K562 (cell line): Measurements from ENCODE around the gene SAMD11. TPM values are rescaled to one million over a fixed set of nuclear protein-coding genes. Genes with fewer than 3 reads are reported as not detected.

Experiments
- ATAC-seq: fragments of 200-7000 bp; cut with Tn5 transposase; 3 replicates; pipeline ENCODE4 v1.9.1; 2020; ENCODE audit warnings: moderate library complexity
- BruUV-seq: library from RNA; stranded (reverse); fragments of 400-500 nt; replicated peaks from 2 replicates; lab custom pipeline; 2021; lab: Mats Ljungman, UMichigan
- CTCF ChIA-PET: fragments of 300-600 bp; formaldehyde crosslinking; extraction: SDS; loops from one replicate; lab custom pipeline; 2021; ENCODE audit warnings: low intra/inter-chr PET ratio; lab: Yijun Ruan, JAX
- POLR2A ChIA-PET: fragments of 300-600, 350-650 bp; sonication (Branson Sonifier 250); formaldehyde crosslinking; extraction: SDS; loops from one replicate; lab custom pipeline; 2021; ENCODE audit warnings: antibody characterized with exemption, inconsistent platforms; lab: Yijun Ruan, JAX
- DNase-seq, 4 experiments: peaks; one replicate each; pipeline versions ENCODE4 v3.0.0 to v3.0.0-alpha.2; 2011 to 2018; ENCODE audit warnings: low spot score in 3 of 4, mixed read lengths in 3 of 4; ENCODE audit errors: extremely low read depth in 1 of 4
- FAIRE-seq: peaks from 2 replicates; lab custom pipeline; 2011; peaks lifted over from hg19 to GRCh38; lab: Jason Lieb, UNC
- H2AFZ ChIP-seq: 2 replicates; pipeline ENCODE4 v1.6.0; 2011; ENCODE audit warnings: low read depth, low read length, control low read depth, inconsistent platforms
- H3K27ac ChIP-seq: fragments of 200-600 bp; 3 replicates; pipeline ENCODE4 v1.8.0; 2011; ENCODE audit warnings: low read depth, mild to moderate bottlenecking, control low read depth, inconsistent platforms, low read length, moderate library complexity, mixed read lengths; ENCODE audit errors: extremely low read depth
- H3K27me3 ChIP-seq, 2 experiments: fragments of 300-600 bp in 1 of 2; 2 replicates in 1 of 2; 3 replicates in 1 of 2; pipeline versions ENCODE4 v1.6.0 to v1.8.0; 2011; ENCODE audit warnings: inconsistent platforms in 2 of 2, low read length in 2 of 2, mild to moderate bottlenecking in 1 of 2, mixed read lengths in 1 of 2, moderate library complexity in 1 of 2; ENCODE audit not compliant: control insufficient read depth in 2 of 2, insufficient read depth in 2 of 2
- H3K36me3 ChIP-seq: fragments of 300-600 bp; 3 replicates; pipeline ENCODE4 v1.8.0; 2011; ENCODE audit warnings: mild to moderate bottlenecking, low read length, inconsistent platforms; ENCODE audit not compliant: control insufficient read depth, insufficient read depth
- H3K4me1 ChIP-seq, 2 experiments: fragments of 200-600 bp in 1 of 2; replicated peaks in 1 of 2; 2 replicates in 1 of 2; 3 replicates in 1 of 2; pipeline versions ENCODE4 v1.5.1 to v1.8.0; 2011; ENCODE audit warnings: inconsistent platforms in 2 of 2, low read length in 2 of 2, mild to moderate bottlenecking in 1 of 2, mixed read lengths in 1 of 2, moderate library complexity in 1 of 2; ENCODE audit not compliant: control insufficient read depth in 2 of 2, insufficient read depth in 2 of 2
- H3K4me2 ChIP-seq: 2 replicates; pipeline ENCODE4 v1.6.1; 2011; ENCODE audit warnings: low read length, control low read depth, inconsistent platforms, mixed read lengths; ENCODE audit not compliant: insufficient read depth
- H3K4me3 ChIP-seq: fragments of 200-600 bp; sonication (generic), shearing (Covaris generic); 2 replicates; pipeline ENCODE4 v1.5.1; 2016; ENCODE audit warnings: control low read depth, inconsistent platforms
- H3K79me2 ChIP-seq: fragments of 200-600 bp; 3 replicates; pipeline ENCODE4 v1.8.0; 2011; ENCODE audit warnings: low read length, inconsistent platforms; ENCODE audit not compliant: control insufficient read depth, insufficient read depth
- H3K9ac ChIP-seq, 2 experiments: 2 replicates each; pipeline versions ENCODE4 v1.6.0 to v1.6.1; 2011; ENCODE audit warnings: low read depth in 2 of 2, low read length in 2 of 2, control low read depth in 1 of 2, inconsistent platforms in 1 of 2, mild to moderate bottlenecking in 1 of 2, mixed read lengths in 1 of 2; ENCODE audit not compliant: insufficient read depth in 1 of 2
- H3K9me1 ChIP-seq: one replicate; pipeline ENCODE4 v1.6.0; 2011; ENCODE audit warnings: inconsistent platforms, mild to moderate bottlenecking, low read length, moderate library complexity; ENCODE audit not compliant: control insufficient read depth, insufficient read depth
- H3K9me3 ChIP-seq: replicated peaks from 2 replicates; pipeline ENCODE4 v1.5.1; 2011; ENCODE audit warnings: low read depth, low read length, inconsistent platforms; ENCODE audit not compliant: control insufficient read depth, insufficient read depth
- H4K20me1 ChIP-seq: replicated peaks from 2 replicates; pipeline ENCODE4 v1.6.1; 2011; ENCODE audit warnings: low read length, inconsistent platforms, mixed read lengths; ENCODE audit not compliant: control insufficient read depth, insufficient read depth
- E4F1 ChIP-seq: fragments of 250-450 bp; sonication (Bioruptor Pico); IDR thresholded peaks from 2 replicates; pipeline ENCODE4 v1.5.0; 2021; ENCODE audit warnings: mild to moderate bottlenecking, borderline replicate concordance
- ESRRA ChIP-seq: fragments of 450-650 bp; IDR thresholded peaks from 2 replicates; pipeline ENCODE4 v1.6.1; 2014; ENCODE audit warnings: low read depth, mild to moderate bottlenecking, moderate library complexity, borderline replicate concordance
- FIP1L1 ChIP-seq: fragments of 200-400 bp; formaldehyde crosslinking; IDR thresholded peaks from 2 replicates; pipeline ENCODE4 v1.6.1; 2018; ENCODE audit warnings: mild to moderate bottlenecking, low read depth, low read length; ENCODE audit not compliant: poor library complexity, severe bottlenecking
- HMGN3 ChIP-seq: IDR thresholded peaks from 2 replicates; pipeline ENCODE4 v1.6.1; 2011; ENCODE audit warnings: borderline replicate concordance, low read depth, mild to moderate bottlenecking, mixed read lengths, low read length; ENCODE audit not compliant: insufficient read length; ENCODE audit errors: extremely low read depth
- KAT2B ChIP-seq: IDR thresholded peaks from one replicate; pipeline ENCODE4 v1.6.1; 2012; ENCODE audit warnings: low read depth, mild to moderate bottlenecking, control low read depth, inconsistent platforms, low read length, moderate library complexity
- MIER1 ChIP-seq: fragments of 450-650 bp; IDR thresholded peaks from 2 replicates; pipeline ENCODE4 v1.6.1; 2016; ENCODE audit warnings: antibody characterized with exemption, mild to moderate bottlenecking, low read depth
- MYC ChIP-seq, 2 experiments: fragments of 250-450 bp in 1 of 2; sonication (Bioruptor Pico) in 1 of 2; IDR thresholded peaks; 2 replicates each; pipeline versions ENCODE4 v1.5.1 to v1.6.1; 2012 to 2021; ENCODE audit warnings: low read depth in 2 of 2, borderline replicate concordance in 1 of 2, improper control_type of control experiment in 1 of 2, low read length in 1 of 2, mild to moderate bottlenecking in 1 of 2, moderate library complexity in 1 of 2
- NONO ChIP-seq, 2 experiments: fragments of 200-400 bp in 1 of 2; fragments of 450-650 bp in 1 of 2; formaldehyde crosslinking in 1 of 2; IDR thresholded peaks; 2 replicates each; pipeline ENCODE4 v1.6.1; 2017; ENCODE audit warnings: low read depth in 2 of 2, mild to moderate bottlenecking in 2 of 2, moderate library complexity in 2 of 2, low read length in 1 of 2
- POLR2G ChIP-seq: fragments of 200-400 bp; formaldehyde crosslinking; IDR thresholded peaks from 2 replicates; pipeline ENCODE4 v1.6.1; 2017; ENCODE audit warnings: low read depth, mild to moderate bottlenecking, antibody characterized with exemption, low read length, moderate library complexity
- PTRF ChIP-seq: fragments of 450-650 bp; IDR thresholded peaks from 2 replicates; pipeline ENCODE4 v1.6.1; 2016; ENCODE audit warnings: mild to moderate bottlenecking, missing genetic modification characterization, missing compliant biosample characterization
- RBM14 ChIP-seq: fragments of 200-400 bp; formaldehyde crosslinking; IDR thresholded peaks from 2 replicates; pipeline ENCODE4 v1.6.1; 2018; ENCODE audit warnings: low read depth, mild to moderate bottlenecking, low read length, moderate library complexity, borderline replicate concordance; ENCODE audit not compliant: insufficient read depth
- TCFL5 ChIP-seq: fragments of 250-450 bp; sonication (Bioruptor Pico); conservative IDR thresholded peaks from 2 replicates; pipeline ENCODE4 v1.6.1; 2021; ENCODE audit warnings: mild to moderate bottlenecking, moderate library complexity, matching md5 sums
- U2AF1 ChIP-seq: fragments of 200-400 bp; formaldehyde crosslinking; optimal IDR thresholded peaks from 2 replicates; pipeline ENCODE3; 2017; ENCODE audit warnings: mild to moderate bottlenecking, low read depth, low read length, moderate library complexity
- ZBTB7A ChIP-seq: IDR thresholded peaks from 2 replicates; pipeline ENCODE4 v1.6.1; 2011; ENCODE audit warnings: low read depth, mild to moderate bottlenecking, low read length, moderate library complexity, borderline replicate concordance; ENCODE audit not compliant: control insufficient read depth
- ZNF175 ChIP-seq: fragments of 200-800 bp; sonication (Bioruptor generic); IDR thresholded peaks from 2 replicates; pipeline ENCODE4 v1.6.1; 2016; ENCODE audit warnings: low read depth, mild to moderate bottlenecking, missing genetic modification characterization, missing compliant biosample characterization
- ZNF282 ChIP-seq: sonication (generic); formaldehyde crosslinking; IDR thresholded peaks from 2 replicates; pipeline ENCODE4 v1.8.1; 2023; ENCODE audit warnings: missing genetic modification reagents
- ZNF699 ChIP-seq: fragments of 250-450 bp; sonication (Bioruptor Pico); IDR thresholded peaks from 2 replicates; pipeline ENCODE4 v1.8.0; 2021; ENCODE audit warnings: mild to moderate bottlenecking, moderate library complexity; ENCODE audit not compliant: insufficient replicate concordance
- ZNF766 ChIP-seq: fragments of 200-800 bp; sonication (Bioruptor generic); conservative IDR thresholded peaks from 2 replicates; pipeline ENCODE4 v1.6.1; 2016; ENCODE audit warnings: missing genetic modification characterization, missing compliant biosample characterization
- WGBS: fragments of 100-300 bp; shearing (Covaris generic); methylation state at CpG from one replicate; pipeline ENCODE4 v1.1.6; 2016; ENCODE audit warnings: low coverage, mixed read lengths; ENCODE audit not compliant: insufficient coverage; ENCODE audit errors: missing lambda C conversion rate; 5-methylcytosine and 5-hydroxymethylcytosine counted together
- in situ Hi-C: fragments of 300-500 bp; cut with MboI; formaldehyde crosslinking; loops from 4 replicates; pipeline ENCODE4 v1.15.0; 2018; ENCODE audit warnings: inconsistent platforms, mixed read lengths
- intact Hi-C: fragments of 100-400 bp; cut with micrococcal nuclease; formaldehyde crosslinking; loops from 2 replicates; pipeline ENCODE4 v1.14.2; 2022
- polyA plus RNA-seq, 8 experiments: library from polyadenylated mRNA; depleted of rRNA in 4 of 8; stranded (reverse) in 5 of 8; unstranded in 3 of 8; fragments of >200 nt; fragmentation: Nextera tagmentation in 2 of 8; fragmentation: Illumina TruSeq in 1 of 8; extraction: Ambion mirVana in 2 of 8; extraction: Trizol in 1 of 8; gene quantifications; 2 replicates each; pipeline versions ENCODE4 v1.2.1 to v1.2.3, GENCODE V29; 2011 to 2014; ENCODE audit warnings: inconsistent platforms in 1 of 8, missing spikeins in 1 of 8
- total RNA-seq, 7 experiments: library from RNA; depleted of rRNA in 6 of 7; stranded (reverse); fragments of >200 nt in 6 of 7; fragmentation: Illumina TruSeq in 2 of 7; extraction: Trizol in 2 of 7; gene quantifications; 2 replicates each; pipeline versions ENCODE4 v1.2.1 to v1.2.3, GENCODE V29; 2011 to 2021; ENCODE audit warnings: low replicate concordance in 1 of 7

The SAMD11 gene
- total and polyA plus RNA-seq, 9 of the 15 experiments (the other 6 are each of a cell fraction or from before 2014, with no cell fraction given), result 0.07 to 0.82 (median 0.11) TPM; not detected in 2

GRCh38 chr1:942411-942821 lies 18.7 kb downstream of the SAMD11 start:
- no peak for FAIRE-seq
- H3K9ac ChIP-seq, result peak overlapping the region in 1 of 2 experiments; percentile 76; a peak in 2 of 4 replicates
- H4K20me1 ChIP-seq, result peaks cover 21% of the 10 kb centered on the region; the same call in 1 of the 2 replicates
- WGBS, result 3% methylated on average over 24 of the region's 48 CpGs
- ChIA-PET POLR2A (interaction anchor here (0.6 to 1.4 kb wide), 7 partner anchors 10 to 145 kb away, joined by 3 to 6 read pairs (median 3); partner anchors contain the start of gene PLEKHN1), CTCF (no interaction called here)
- peak overlapping the region; percentile 29; the same call in 1 of the 2 replicates for H3K4me3 ChIP-seq
- no TSS peak for BruUV-seq
- H3K9me1 ChIP-seq, result no peaks in the 10 kb centered on the region
- peaks cover 28 to 92% of the 10 kb centered on the region in 2 experiments for H3K4me1 ChIP-seq
- intact Hi-C loops, result no loop called here
- no peak overlapping the region for H3K27ac ChIP-seq
- peak; percentile 1; the same call in 1 of the 3 replicates for ATAC-seq
- H3K79me2 ChIP-seq, result no peaks in the 10 kb centered on the region
- no peaks in the 10 kb centered on the region for H3K27me3 ChIP-seq
- H3K9me3 ChIP-seq, result no peaks in the 10 kb centered on the region
- in situ Hi-C loops, result no loop called here
- peak; percentile 47 to 61 (median 54) for DNase-seq
- no peak overlapping the region for H2AFZ ChIP-seq
- no peak overlapping the region for H3K4me2 ChIP-seq
- peaks cover 38% of the 10 kb centered on the region; the same call in 2 of the 3 replicates for H3K36me3 ChIP-seq
- no peak for TF ChIP-seq ZNF175
- TF ChIP-seq POLR2G, result peak; percentile 64
- TF ChIP-seq TCFL5 (CRISPR knock-in tag), result no peak
- no peak for TF ChIP-seq MYC (IDR thresholded peaks at IDR 0.05; ENCODE audit: low read depth, low read length)
- no peak for TF ChIP-seq MYC (CRISPR knock-in tag; IDR thresholded peaks at IDR 0.05; ENCODE audit: borderline replicate concordance, low read depth)
- TF ChIP-seq U2AF1, result no peak
- no peak for TF ChIP-seq ZNF766 (CRISPR knock-in tag)
- no peak for TF ChIP-seq E4F1 (CRISPR knock-in tag)
- TF ChIP-seq HMGN3, result peak; percentile 13
- TF ChIP-seq ESRRA, result no peak
- TF ChIP-seq FIP1L1, result no peak
- 0 out of 4 replicates have a peak, but pooled peaks of 1 of the 2 experiments have one; percentile 38 for TF ChIP-seq NONO (IDR thresholded peaks at IDR 0.05; ENCODE audit: low read depth in 2 of 2, low read length in 1 of 2)
- no peak for TF ChIP-seq RBM14
- peak; percentile 76; the same call in 1 of the 2 replicates for TF ChIP-seq ZBTB7A
- no peak for TF ChIP-seq ZNF282 (CRISPR knock-in tag)
- TF ChIP-seq MIER1, result no peak
- no peak for TF ChIP-seq KAT2B
- no peak for TF ChIP-seq ZNF699 (CRISPR knock-in tag)
- no peak for TF ChIP-seq PTRF
